ENCODE results near the gene NCAPH2.

NCAPH2 gene

GRCh38 chr22:50474710-50475651 lies 33.0 kb upstream of the NCAPH2 start, which contains the start of gene SBF1:
SBF1 (minus strand) TSS chr22:50475035; CDS start chr22:50474840, 195 bp downstream.
- peak; percentile 83 for DNase-seq

GRCh38 chr22:50475652-50476002 lies 32.4 kb upstream of the NCAPH2 start:
- no peak for DNase-seq

GRCh38 chr22:50476868-50477267 lies 31.2 kb upstream of the NCAPH2 start:
- no peak for DNase-seq

- no peak for DNase-seq
These were observed 30.1 kb upstream of the NCAPH2 start for GRCh38 chr22:50477923-50478322.

GRCh38 chr22:50479721-50480120 lies 28.3 kb upstream of the NCAPH2 start:
- DNase-seq, result no peak

GRCh38 chr22:50481045-50481439 lies 27.0 kb upstream of the NCAPH2 start:
- DNase-seq, result no peak

GRCh38 chr22:50481440-50482106 lies 26.5 kb upstream of the NCAPH2 start, which contains the start of gene ADM2:
ADM2 (plus strand) TSS chr22:50481543; CDS start chr22:50481848, 305 bp downstream.
- peak; percentile 54 for DNase-seq

GRCh38 chr22:50482107-50483074 lies 25.6 kb upstream of the NCAPH2 start:
- no peak for DNase-seq

GRCh38 chr22:50483106-50483505 lies 24.9 kb upstream of the NCAPH2 start:
- DNase-seq, result no peak

GRCh38 chr22:50483556-50483955 lies 24.5 kb upstream of the NCAPH2 start:
- DNase-seq, result no peak

GRCh38 chr22:50483977-50484853 lies 23.8 kb upstream of the NCAPH2 start:
- DNase-seq, result no peak

GRCh38 chr22:50485221-50486131 lies 22.5 kb upstream of the NCAPH2 start:
- no peak for DNase-seq

GRCh38 chr22:50486561-50487289 lies 21.3 kb upstream of the NCAPH2 start, which contains the start of gene MIOX:
MIOX (plus strand) TSS chr22:50486859; CDS start chr22:50486898, 39 bp downstream.
- DNase-seq, result no peak

GRCh38 chr22:50487290-50488005 lies 20.6 kb upstream of the NCAPH2 start:
- DNase-seq, result no peak

- DNase-seq, result no peak
These were observed 19.9 kb upstream of the NCAPH2 start for GRCh38 chr22:50488006-50488677.

- no peak for DNase-seq
These were observed 19.1 kb upstream of the NCAPH2 start for GRCh38 chr22:50488886-50489285.

- DNase-seq, result no peak
These were observed 18.4 kb upstream of the NCAPH2 start for GRCh38 chr22:50489363-50490243.
